OCI-LY7 (cell line): ENCODE data around the gene KCNMA1.

Experiments used
- CTCF ChIP-seq: fragments of 200-600 bp; sonication (generic); conservative IDR thresholded peaks from 2 replicates; pipeline ENCODE4 v1.5.1; 2014; ENCODE audit warnings: mild to moderate bottlenecking, antibody characterized with exemption, low read length, moderate library complexity, mixed read lengths
- EZH2phosphoT487 ChIP-seq: fragments of 200-600 bp; sonication (generic); IDR thresholded peaks from 2 replicates; pipeline ENCODE4 v1.6.1; 2018; ENCODE audit warnings: low read depth, borderline replicate concordance, mild to moderate bottlenecking, mixed run types, antibody characterized with exemption, low read length, moderate library complexity, mixed read lengths

GRCh38 chr10:77339166-77339565 lies 298.4 kb downstream of the KCNMA1 start:
- TF ChIP-seq CTCF (no peak), EZH2phosphoT487 (no peak)
